Right lobe of liver (tissue), 4 donors: Measurements from ENCODE around the gene SMAD7.

Experiments used
- CTCF ChIP-seq, 4 donors: fragments of 200-600 bp in 3 of 4; fragments of 450-650 bp in 1 of 4; IDR thresholded peaks; one replicate each; pipeline versions ENCODE4 v1.5.1 to v1.8.0; 2016 to 2022; ENCODE audit warnings: antibody characterized with exemption in 4 of 4, mild to moderate bottlenecking in 2 of 4
- POLR2A ChIP-seq: fragments of 450-650 bp; IDR thresholded peaks from one replicate; pipeline ENCODE4 v1.6.1; 2017; ENCODE audit warnings: antibody characterized with exemption, mild to moderate bottlenecking
- donor health status: DM: no; HTN: no; CAD: no.
- donor health status: DM: no; HTN: no; CAD: no.
- donor health status: DM: no; HTN: yes; CAD: no.

GRCh38 chr18:48954886-48955819, 4.4 kb upstream of the SMAD7 start:
- TF ChIP-seq CTCF (IDR thresholded peaks at IDR 0.05) (no peak), POLR2A (no peak)
